Transverse colon (tissue), 4 donors: Measurements from ENCODE around the gene CINP. TPM values are rescaled to one million over a fixed set of nuclear protein-coding genes. Genes with fewer than 3 reads are reported as not detected.

Source experiments
- DNase-seq: peaks from one replicate; pipeline ENCODE4 v3.0.0-alpha.2; 2019
- H3K27ac ChIP-seq, 4 donors: fragments of 200-600 bp; sonication (generic); 2 replicates each; pipeline ENCODE4 v1.5.1; 2016 to 2018; ENCODE audit warnings: inconsistent platforms in 4 of 4
- H3K27me3 ChIP-seq: fragments of 200-600 bp; sonication (generic); 2 replicates; pipeline ENCODE4 v1.5.1; 2017; ENCODE audit warnings: inconsistent platforms
- H3K36me3 ChIP-seq, 4 donors: fragments of 200-600 bp; sonication (generic); 2 replicates each; pipeline ENCODE4 v1.5.1; 2017 to 2019; ENCODE audit warnings: inconsistent platforms in 4 of 4
- H3K4me1 ChIP-seq, 4 donors: fragments of 200-600 bp; sonication (generic); 2 replicates each; pipeline ENCODE4 v1.5.1; 2017 to 2020; ENCODE audit warnings: inconsistent platforms in 4 of 4
- H3K4me3 ChIP-seq, 4 donors: fragments of 200-600 bp; sonication (generic); 1 replicate in 1 of 4; 2 replicates in 3 of 4; pipeline versions ENCODE4 v1.5.1 to v1.6.1; 2017 to 2019; ENCODE audit warnings: inconsistent platforms in 4 of 4
- H3K9me3 ChIP-seq, 2 donors: fragments of 200-600 bp; sonication (generic); 2 replicates each; pipeline ENCODE4 v1.5.1; 2017 to 2019; ENCODE audit warnings: inconsistent platforms in 2 of 2
- CTCF ChIP-seq, 5 experiments: fragments of 200-600 bp in 3 of 5; fragments of 450-650 bp in 2 of 5; sonication (generic) in 3 of 5; IDR thresholded peaks; 1 replicate in 2 of 5; 2 replicates in 3 of 5; pipeline ENCODE4 v1.5.1; 2016 to 2017; ENCODE audit warnings: antibody characterized with exemption in 5 of 5, inconsistent platforms in 3 of 5, mild to moderate bottlenecking in 2 of 5, moderate library complexity in 1 of 5
- EP300 ChIP-seq: sonication (generic); formaldehyde crosslinking; IDR thresholded peaks from one replicate; pipeline ENCODE4 v1.6.1; 2017; ENCODE audit warnings: antibody characterized with exemption, low read depth
- POLR2A ChIP-seq: fragments of 450-650 bp; IDR thresholded peaks from one replicate; pipeline ENCODE4 v1.6.1; 2016; ENCODE audit warnings: antibody characterized with exemption, mild to moderate bottlenecking, moderate library complexity
- POLR2AphosphoS5 ChIP-seq, 3 donors: sonication (generic); formaldehyde crosslinking; IDR thresholded peaks; one replicate each; pipeline ENCODE4 v1.6.1; 2016; ENCODE audit warnings: antibody characterized with exemption in 3 of 3
- WGBS, 2 donors: methylation state at CpG; one replicate each; pipeline ENCODE4 v1.1.5; 2018; ENCODE audit warnings: low coverage in 1 of 2; 5-methylcytosine and 5-hydroxymethylcytosine counted together
- in situ Hi-C, 4 donors: fragments of 200-750 bp; cut with MboI; loops; one replicate each; pipeline versions ENCODE4 v1.15.0 to v1.15.1; 2017; ENCODE audit warnings: low sequenced_read_pairs in 3 of 4, low pct_ligation_motif_present in 1 of 4, low pct_unique_long_range_greater_than_20kb in 1 of 4
- intact Hi-C: fragments of 100-400 bp; cut with DNase I; formaldehyde crosslinking; loops from one replicate; pipeline ENCODE4 v1.15.1; 2023; ENCODE audit warnings: low total_unique reads
- total RNA-seq, 4 donors: library from RNA; depleted of rRNA; stranded (reverse); fragments of >200 nt; gene quantifications; one replicate each; pipeline ENCODE4 v1.1.0, GENCODE V29; 2016

The CINP gene
- total RNA-seq, 4 donors from 2014 or later, result 10.5 to 32.0 (median 19.0) TPM

DNA sequence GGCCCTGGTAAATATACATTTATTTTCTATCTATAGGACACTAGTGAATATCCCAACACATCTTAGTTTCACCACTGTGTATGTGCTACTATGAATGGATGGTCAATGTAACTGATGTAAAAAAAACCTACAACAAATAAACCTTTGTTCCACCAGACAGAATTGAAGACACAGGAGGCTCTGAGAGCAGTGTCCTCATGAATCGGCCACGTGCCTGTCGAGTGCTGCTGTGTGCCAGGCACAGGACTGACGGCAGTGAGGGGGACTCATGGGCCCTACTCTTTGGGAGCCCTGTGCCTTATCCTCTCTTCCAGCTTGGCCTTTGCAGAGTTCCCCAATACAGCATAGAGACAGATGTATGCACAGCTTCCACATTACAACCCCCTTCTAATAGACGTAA, 18.2 kb downstream of the CINP start:
- Histone ChIP-seq H3K9me3 (no peaks in the 10 kb centered on the region), H3K27ac (no peak overlapping the region), H3K36me3 (peaks cover 0 to 47% (median 17%) of the 10 kb centered on the region in 4 donors), H3K4me3 (no peak overlapping the region), H3K27me3 (no peaks in the 10 kb centered on the region), H3K4me1 (no peaks in the 10 kb centered on the region)
- TF ChIP-seq POLR2A (no peak), POLR2AphosphoS5 (IDR thresholded peaks at IDR 0.05) (no peak), EP300 (no peak), CTCF (IDR thresholded peaks at IDR 0.05) (no peak)
- 84 to 87% methylated on average over 5 of the region's 5 CpGs for WGBS, 2 donors
- DNase-seq, result no peak
- in situ Hi-C loops (no loop called here), intact Hi-C loops (loop anchor here (5.0 kb wide), 1 partner anchor 827 kb away; no protein-coding TSS in a partner anchor)

DNA sequence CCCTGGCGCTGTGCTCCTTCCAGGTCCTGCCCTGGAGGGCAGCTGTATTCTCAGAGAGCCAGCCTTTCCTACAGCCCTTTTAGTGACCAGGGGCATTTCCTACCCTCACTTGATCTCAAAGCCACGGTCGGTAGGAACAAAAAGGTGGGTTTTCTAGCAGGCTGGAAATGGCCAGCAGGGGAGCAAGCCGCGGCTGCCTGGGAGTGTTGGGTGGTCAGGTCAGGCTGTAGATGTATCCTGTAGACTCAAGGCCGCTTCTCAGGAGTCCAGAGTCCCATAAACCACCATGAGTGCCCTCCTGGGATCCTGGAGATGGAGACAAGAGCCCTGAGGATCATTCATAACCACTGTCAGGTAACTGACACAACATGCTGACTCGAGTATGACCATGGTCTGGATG, 18.6 kb downstream of the CINP start:
- no peak overlapping the region for H3K27ac ChIP-seq
- in situ Hi-C loops, result no loop called here
- WGBS, 2 donors, result 17 to 92% methylated on average over 1 to 7 of the region's 7 CpGs
- H3K4me1 ChIP-seq, result no peaks in the 10 kb centered on the region
- DNase-seq, result no peak
- intact Hi-C loops, result loop anchor here (5.0 kb wide), 1 partner anchor 827 kb away; no protein-coding TSS in a partner anchor
- H3K36me3 ChIP-seq, result peaks cover 0 to 48% (median 17%) of the 10 kb centered on the region in 4 donors
- no peak overlapping the region for H3K4me3 ChIP-seq
- no peaks in the 10 kb centered on the region for H3K27me3 ChIP-seq
- no peak for TF ChIP-seq CTCF (IDR thresholded peaks at IDR 0.05)
- H3K9me3 ChIP-seq, result no peaks in the 10 kb centered on the region

GRCh38 chr14:102342238-102342637, 20.5 kb downstream of the CINP start:
- H3K36me3 ChIP-seq, result peaks cover 0 to 37% (median 18%) of the 10 kb centered on the region in 4 donors
- intact Hi-C loops, result loop anchor here (5.0 kb wide), 1 partner anchor 825 kb away; no protein-coding TSS in a partner anchor
- H3K27me3 ChIP-seq, result no peaks in the 10 kb centered on the region
- no peaks in the 10 kb centered on the region for H3K9me3 ChIP-seq
- H3K4me3 ChIP-seq, result no peak overlapping the region
- no peaks in the 10 kb centered on the region for H3K4me1 ChIP-seq
- H3K27ac ChIP-seq, result no peak overlapping the region
- in situ Hi-C loops, result no loop called here
- no peak for DNase-seq
- WGBS, 2 donors, result 89 to 90% methylated on average over 5 of the region's 5 CpGs
- TF ChIP-seq POLR2A (no peak), CTCF (IDR thresholded peaks at IDR 0.05) (no peak), EP300 (no peak), POLR2AphosphoS5 (IDR thresholded peaks at IDR 0.05) (no peak)

GRCh38 chr14:102341566-102341965, 21.1 kb downstream of the CINP start:
- no peak for TF ChIP-seq EP300
- TF ChIP-seq POLR2A, result no peak
- no peak for TF ChIP-seq POLR2AphosphoS5 (IDR thresholded peaks at IDR 0.05)
- no peak for TF ChIP-seq CTCF (IDR thresholded peaks at IDR 0.05)
- intact Hi-C loops (loop anchor here (5.0 kb wide), 1 partner anchor 824 kb away; no protein-coding TSS in a partner anchor), in situ Hi-C loops (no loop called here)
- DNase-seq, result no peak
- Histone ChIP-seq H3K27me3 (no peaks in the 10 kb centered on the region), H3K9me3 (no peaks in the 10 kb centered on the region), H3K4me1 (no peaks in the 10 kb centered on the region), H3K4me3 (no peak overlapping the region), H3K27ac (no peak overlapping the region), H3K36me3 (peaks cover 0 to 41% (median 15%) of the 10 kb centered on the region in 4 donors)
- 93% methylated on average over 7 of the region's 8 CpGs; no CpG with 5 or more reads in 1 of the 2 donors for WGBS, 2 donors
